Fibroblast of peridontal ligament (primary cell): ENCODE results near the gene RYR3.

ENCODE experiments used
- DNase-seq: peaks from one replicate; pipeline ENCODE4 v3.0.0-alpha.2; 2010; ENCODE audit errors: extremely low read depth

RYR3 gene

GRCh38 chr15:33710748-33711147, 400.0 kb downstream of the RYR3 start:
- DNase-seq, result no peak

- no peak for DNase-seq
Measured at GRCh38 chr15:33716025-33716424, 405.3 kb downstream of the RYR3 start.

GRCh38 chr15:33720952-33721351, 410.2 kb downstream of the RYR3 start:
- DNase-seq, result no peak

- no peak for DNase-seq
Measured at GRCh38 chr15:33722005-33722672, 411.4 kb downstream of the RYR3 start.

- DNase-seq, result no peak
Measured at GRCh38 chr15:33722673-33723015, 411.9 kb downstream of the RYR3 start.

GRCh38 chr15:33724321-33725036, 413.7 kb downstream of the RYR3 start:
- DNase-seq, result no peak

- peak; percentile 6 for DNase-seq
Measured at GRCh38 chr15:33729653-33730052, 418.9 kb downstream of the RYR3 start.

GRCh38 chr15:33730815-33731214, 420.0 kb downstream of the RYR3 start:
- peak; percentile 6 for DNase-seq

GRCh38 chr15:33735143-33735542, 424.4 kb downstream of the RYR3 start:
- DNase-seq, result no peak

GRCh38 chr15:33735637-33736247, 425.0 kb downstream of the RYR3 start:
- peak; percentile 43 for DNase-seq

- DNase-seq, result peak; percentile 25
Measured at GRCh38 chr15:33737687-33738601, 427.2 kb downstream of the RYR3 start.

- no peak for DNase-seq
Measured at GRCh38 chr15:33738941-33739664, 428.3 kb downstream of the RYR3 start.

- no peak for DNase-seq
Measured at GRCh38 chr15:33742306-33742705, 431.5 kb downstream of the RYR3 start.

GRCh38 chr15:33742800-33743199, 432.0 kb downstream of the RYR3 start:
- no peak for DNase-seq

GRCh38 chr15:33746203-33746602, 435.4 kb downstream of the RYR3 start:
- DNase-seq, result no peak

- DNase-seq, result no peak
Measured at GRCh38 chr15:33753012-33753411, 442.2 kb downstream of the RYR3 start.

GRCh38 chr15:33754242-33754641, 443.5 kb downstream of the RYR3 start:
- DNase-seq, result no peak

GRCh38 chr15:33756961-33757360, 446.2 kb downstream of the RYR3 start:
- no peak for DNase-seq

GRCh38 chr15:33757516-33758232, 446.9 kb downstream of the RYR3 start:
- DNase-seq, result no peak

- DNase-seq, result no peak
Measured at GRCh38 chr15:33766389-33766788, 455.6 kb downstream of the RYR3 start.
